Measurements from ENCODE around the gene NPFFR1. TPM values are rescaled to one million over a fixed set of nuclear protein-coding genes. Genes with fewer than 3 reads are reported as not detected.

The NPFFR1 gene
- total RNA-seq, 1 donor from 2014 or later: not detected

DNA sequence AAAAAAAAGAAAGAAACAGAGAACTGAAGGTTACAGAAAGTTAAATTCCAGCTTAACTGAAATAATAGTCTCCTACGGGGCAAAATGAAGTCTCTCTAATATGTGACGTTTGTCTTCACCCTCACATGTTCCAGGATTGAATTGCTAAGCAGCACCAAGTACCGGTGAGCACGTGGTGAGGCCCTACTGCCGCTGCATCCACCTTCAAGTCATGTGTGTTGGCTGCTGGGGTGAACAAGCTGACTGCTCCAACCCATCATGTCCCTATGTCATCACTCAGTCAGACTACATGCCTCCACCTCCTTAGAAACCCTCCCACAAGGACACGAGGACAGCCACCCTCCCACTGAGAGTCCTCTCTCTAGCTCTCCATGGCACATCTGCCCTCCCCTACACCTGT is 35.4 kb upstream of the NPFFR1 start:
- H3K4me1 Mint-ChIP-seq: no peaks in the 10 kb centered on the region
- no peak for DNase-seq (ENCODE audit: low read depth, low spot score)
- H3K27ac Mint-ChIP-seq (ENCODE audit: unreplicated experiment): no peak overlapping the region
- no peaks in the 10 kb centered on the region for H3K27me3 Mint-ChIP-seq (ENCODE audit: low read depth)
- H3K4me3 Mint-ChIP-seq: no peak overlapping the region
- TF ChIP-seq, protein P1, sequence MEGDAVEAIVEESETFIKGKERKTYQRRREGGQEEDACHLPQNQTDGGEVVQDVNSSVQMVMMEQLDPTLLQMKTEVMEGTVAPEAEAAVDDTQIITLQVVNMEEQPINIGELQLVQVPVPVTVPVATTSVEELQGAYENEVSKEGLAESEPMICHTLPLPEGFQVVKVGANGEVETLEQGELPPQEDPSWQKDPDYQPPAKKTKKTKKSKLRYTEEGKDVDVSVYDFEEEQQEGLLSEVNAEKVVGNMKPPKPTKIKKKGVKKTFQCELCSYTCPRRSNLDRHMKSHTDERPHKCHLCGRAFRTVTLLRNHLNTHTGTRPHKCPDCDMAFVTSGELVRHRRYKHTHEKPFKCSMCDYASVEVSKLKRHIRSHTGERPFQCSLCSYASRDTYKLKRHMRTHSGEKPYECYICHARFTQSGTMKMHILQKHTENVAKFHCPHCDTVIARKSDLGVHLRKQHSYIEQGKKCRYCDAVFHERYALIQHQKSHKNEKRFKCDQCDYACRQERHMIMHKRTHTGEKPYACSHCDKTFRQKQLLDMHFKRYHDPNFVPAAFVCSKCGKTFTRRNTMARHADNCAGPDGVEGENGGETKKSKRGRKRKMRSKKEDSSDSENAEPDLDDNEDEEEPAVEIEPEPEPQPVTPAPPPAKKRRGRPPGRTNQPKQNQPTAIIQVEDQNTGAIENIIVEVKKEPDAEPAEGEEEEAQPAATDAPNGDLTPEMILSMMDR (conservative IDR thresholded peaks at IDR 0.05): no peak
- H3K9me3 Mint-ChIP-seq: no peaks in the 10 kb centered on the region
- H3K36me3 Mint-ChIP-seq (ENCODE audit: low read depth): no peaks in the 10 kb centered on the region

DNA sequence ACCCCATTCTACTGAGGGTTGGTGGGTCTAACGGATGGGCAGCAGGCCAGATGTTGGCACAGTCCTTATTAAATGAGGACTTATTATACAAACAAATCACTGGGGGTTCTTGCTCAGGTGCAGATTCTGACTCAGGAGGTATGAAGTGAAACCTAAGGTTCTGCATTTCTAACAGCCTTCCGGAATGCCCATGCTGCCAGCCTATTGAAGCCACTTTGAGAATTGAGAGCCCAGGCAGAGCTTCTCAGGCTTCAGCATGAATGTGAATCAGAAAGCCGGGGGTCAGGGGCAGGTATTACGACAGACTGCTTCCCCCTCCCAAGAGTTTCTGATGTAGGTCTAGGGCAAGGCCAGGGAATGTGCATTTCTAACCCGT is 34.1 kb upstream of the NPFFR1 start:
- H3K36me3 Mint-ChIP-seq (ENCODE audit: low read depth): no peaks in the 10 kb centered on the region
- no peak for DNase-seq (ENCODE audit: low read depth, low spot score)
- H3K27ac Mint-ChIP-seq (ENCODE audit: unreplicated experiment): no peak overlapping the region
- no peak overlapping the region for H3K4me3 Mint-ChIP-seq
- H3K27me3 Mint-ChIP-seq (ENCODE audit: low read depth): no peaks in the 10 kb centered on the region
- H3K9me3 Mint-ChIP-seq: no peaks in the 10 kb centered on the region
- H3K4me1 Mint-ChIP-seq: no peaks in the 10 kb centered on the region
- TF ChIP-seq, protein P1 (conservative IDR thresholded peaks at IDR 0.05): no peak

DNA sequence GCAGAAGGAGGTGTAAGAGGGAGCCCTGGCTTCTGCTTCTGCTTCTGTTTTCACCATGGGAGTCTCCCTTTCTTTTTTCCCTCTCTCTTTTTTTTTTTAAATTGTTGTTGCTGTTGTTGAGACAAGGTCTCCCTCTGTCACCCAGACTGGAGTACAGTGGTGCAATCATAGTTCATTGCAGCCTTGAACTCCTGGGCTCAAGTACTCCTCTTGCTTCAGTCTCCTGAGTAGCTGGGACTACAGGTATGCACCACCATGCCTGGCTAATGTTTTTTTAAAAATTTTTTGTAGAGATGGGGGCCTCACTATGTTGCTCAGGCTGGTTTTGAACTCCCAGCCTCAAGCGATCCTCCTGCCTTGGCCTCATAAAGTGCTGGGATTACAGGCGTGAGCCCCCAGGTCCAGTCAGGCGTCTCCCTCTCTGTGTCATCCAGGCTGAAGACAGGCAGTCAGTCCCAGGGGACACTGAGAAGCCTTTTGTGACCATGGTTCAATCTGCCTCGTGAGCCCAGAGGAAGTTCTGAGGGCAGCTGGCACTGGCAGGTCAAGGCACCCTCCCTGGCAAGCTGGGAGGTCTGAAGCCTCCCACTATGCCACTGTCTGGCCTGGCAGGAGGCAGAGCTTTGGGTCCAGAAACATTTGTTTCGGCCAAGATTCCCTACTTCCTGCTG is 33.6 kb upstream of the NPFFR1 start:
- Mint-ChIP-seq H3K4me1 (no peaks in the 10 kb centered on the region), H3K9me3 (no peaks in the 10 kb centered on the region), H3K36me3 (ENCODE audit: low read depth) (no peaks in the 10 kb centered on the region), H3K27ac (ENCODE audit: unreplicated experiment) (no peak overlapping the region), H3K27me3 (ENCODE audit: low read depth) (no peaks in the 10 kb centered on the region), H3K4me3 (no peak overlapping the region)
- no peak for DNase-seq (ENCODE audit: low read depth, low spot score)
- TF ChIP-seq, protein P1 (conservative IDR thresholded peaks at IDR 0.05): no peak

DNA sequence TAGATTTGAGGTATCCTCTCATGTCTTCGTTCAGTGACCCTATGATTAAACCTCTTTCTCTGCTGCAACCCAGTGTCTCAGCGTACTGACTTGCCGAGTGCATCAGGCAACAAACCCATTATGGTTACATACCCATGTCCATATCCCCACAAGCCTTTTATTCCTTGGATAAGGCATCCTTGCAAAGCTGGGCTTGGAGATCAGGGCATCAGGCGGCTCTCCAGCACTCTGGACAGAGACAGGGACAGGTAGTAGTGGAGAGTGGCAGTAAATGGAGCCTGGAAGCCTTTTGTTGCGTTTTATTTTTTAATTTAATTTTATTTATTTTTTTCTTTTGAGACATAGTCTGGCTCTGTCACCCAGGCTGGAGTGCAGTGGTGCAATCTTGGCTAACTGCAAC is 32.0 kb upstream of the NPFFR1 start:
- no peaks in the 10 kb centered on the region for H3K27me3 Mint-ChIP-seq (ENCODE audit: low read depth)
- H3K36me3 Mint-ChIP-seq (ENCODE audit: low read depth): no peaks in the 10 kb centered on the region
- H3K4me1 Mint-ChIP-seq: no peaks in the 10 kb centered on the region
- TF ChIP-seq, protein P1 (conservative IDR thresholded peaks at IDR 0.05): no peak
- no peak for DNase-seq (ENCODE audit: low read depth, low spot score)
- no peak overlapping the region for H3K27ac Mint-ChIP-seq (ENCODE audit: unreplicated experiment)
- no peaks in the 10 kb centered on the region for H3K9me3 Mint-ChIP-seq
- H3K4me3 Mint-ChIP-seq: no peak overlapping the region

DNA sequence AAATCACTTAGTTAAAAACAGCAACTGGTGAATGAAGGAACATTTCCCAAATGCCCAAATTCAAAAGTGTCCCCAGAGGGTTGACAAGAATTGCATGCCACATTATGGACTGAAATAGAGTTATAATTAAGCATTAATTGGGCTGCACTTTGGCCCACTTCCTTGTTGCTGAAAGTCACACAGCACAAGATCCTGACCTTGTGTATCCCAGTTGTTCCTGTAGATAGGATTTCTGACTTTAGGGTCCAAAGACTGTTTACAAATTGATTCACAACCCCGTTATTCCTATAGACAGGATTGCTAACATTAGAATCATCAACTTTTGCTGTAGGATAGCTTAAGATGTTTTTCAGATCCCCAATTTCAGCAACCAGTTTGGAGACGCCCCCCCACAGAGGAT is 31.5 kb upstream of the NPFFR1 start:
- no peak for DNase-seq (ENCODE audit: low read depth, low spot score)
- Mint-ChIP-seq H3K4me3 (no peak overlapping the region), H3K9me3 (no peaks in the 10 kb centered on the region), H3K27ac (ENCODE audit: unreplicated experiment) (no peak overlapping the region), H3K36me3 (ENCODE audit: low read depth) (no peaks in the 10 kb centered on the region), H3K4me1 (no peaks in the 10 kb centered on the region), H3K27me3 (ENCODE audit: low read depth) (no peaks in the 10 kb centered on the region)
- TF ChIP-seq, protein P1 (conservative IDR thresholded peaks at IDR 0.05): no peak
